NCI-H2227 treated with DMSO at 0.1 percent for 48 hours (cell line): ENCODE measurements around the gene ZEB1.
"Not testable (repeated sequence)": the region's sequence is repeated elsewhere in the genome, so short reads cannot be mapped to it uniquely, and the experiment has no call there.

Experiments
- DNase-seq: peaks from one replicate; lab custom pipeline; 2025; lab: John Stamatoyannopoulos, UW

The ZEB1 gene

GRCh38 chr10:31424473-31424872 lies 105.5 kb downstream of the ZEB1 start:
- DNase-seq: no peak

GRCh38 chr10:31426401-31426800 lies 107.4 kb downstream of the ZEB1 start:
- no peak for DNase-seq

GRCh38 chr10:31427334-31427733 lies 108.3 kb downstream of the ZEB1 start:
- not testable (repeated sequence) for DNase-seq

- DNase-seq: not testable (repeated sequence)
These were observed 109.5 kb downstream of the ZEB1 start for GRCh38 chr10:31428499-31428898.

GRCh38 chr10:31431021-31431420 lies 112.0 kb downstream of the ZEB1 start:
- no peak for DNase-seq

DNA sequence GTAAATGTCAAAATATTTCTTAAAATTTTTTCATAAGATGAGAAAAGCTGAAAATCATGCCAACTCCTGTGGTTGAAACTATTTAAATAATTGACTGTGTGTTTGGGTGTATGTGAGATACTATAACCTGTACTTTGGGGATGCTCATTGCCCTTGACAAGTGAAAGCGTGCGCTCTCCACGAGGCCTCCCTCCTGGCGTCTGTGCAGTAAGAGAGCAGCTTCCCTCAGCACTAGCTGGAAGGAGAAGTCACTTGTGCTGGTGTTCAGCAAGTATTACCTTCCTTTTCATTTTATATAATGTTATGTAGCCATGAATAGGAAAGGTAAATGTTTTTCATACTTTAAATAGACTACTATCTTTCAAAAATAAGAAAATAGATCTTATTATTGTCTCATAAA lies 118.9 kb downstream of the ZEB1 start:
- DNase-seq: no peak

DNA sequence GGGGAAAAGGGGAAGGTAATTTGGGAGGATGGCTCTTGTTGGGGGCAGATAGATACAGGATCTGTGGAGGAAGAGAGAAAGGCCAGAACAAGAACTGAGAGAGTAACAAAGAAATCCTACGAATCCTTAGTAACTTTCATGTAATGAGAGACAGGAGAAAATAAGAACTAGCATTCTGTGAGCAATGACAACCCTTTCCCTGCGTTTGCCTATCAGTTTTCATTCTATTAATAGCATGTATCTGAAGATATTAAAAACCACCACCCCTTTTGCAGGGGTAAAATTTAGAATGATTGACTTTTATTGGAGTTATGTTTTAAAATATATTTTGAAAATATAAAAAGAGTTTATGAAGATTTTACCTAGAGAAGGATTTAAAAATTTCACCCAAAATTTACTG lies 132.8 kb downstream of the ZEB1 start:
- no peak for DNase-seq

- no peak for DNase-seq
These were observed 137.5 kb downstream of the ZEB1 start for GRCh38 chr10:31456468-31456867.

DNA sequence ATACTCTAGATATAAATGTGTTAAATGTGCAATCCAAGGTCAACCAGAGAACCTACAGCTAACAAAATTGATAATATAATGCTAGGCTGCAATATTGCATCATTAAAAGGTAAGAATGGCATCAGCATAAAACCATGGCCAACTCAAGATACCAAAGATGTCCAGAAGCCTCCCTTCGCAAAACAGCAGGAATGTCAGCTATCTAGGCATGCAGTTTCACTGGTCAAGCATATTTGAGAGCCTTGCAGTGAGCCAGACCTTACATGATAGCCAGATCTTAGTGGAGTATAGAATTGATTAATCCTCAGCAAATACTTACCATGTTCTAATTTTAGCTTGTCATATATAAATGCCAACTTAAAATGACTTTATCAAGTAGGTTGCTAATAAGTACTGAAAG lies 138.8 kb downstream of the ZEB1 start:
- no peak for DNase-seq

GRCh38 chr10:31458974-31459373 lies 140.0 kb downstream of the ZEB1 start:
- DNase-seq: no peak

DNA sequence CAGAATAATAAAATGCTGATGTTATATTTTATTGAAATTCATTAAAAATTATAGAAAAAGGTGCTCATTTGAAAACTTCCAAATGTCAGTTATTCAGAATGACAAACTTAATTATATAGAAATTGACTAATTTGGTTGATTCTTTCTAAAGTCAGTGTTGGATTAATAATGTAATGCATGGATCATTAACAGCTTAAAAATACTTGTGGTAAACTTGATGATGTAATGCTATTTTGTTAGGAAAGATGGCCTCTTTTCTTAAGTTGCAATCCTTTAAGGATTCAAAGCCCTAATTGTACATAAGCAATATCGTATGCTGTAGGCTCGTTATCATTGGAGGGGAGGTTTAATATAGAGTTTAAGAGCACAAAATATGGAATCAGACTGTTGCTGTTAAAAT lies 141.2 kb downstream of the ZEB1 start:
- no peak for DNase-seq

DNA sequence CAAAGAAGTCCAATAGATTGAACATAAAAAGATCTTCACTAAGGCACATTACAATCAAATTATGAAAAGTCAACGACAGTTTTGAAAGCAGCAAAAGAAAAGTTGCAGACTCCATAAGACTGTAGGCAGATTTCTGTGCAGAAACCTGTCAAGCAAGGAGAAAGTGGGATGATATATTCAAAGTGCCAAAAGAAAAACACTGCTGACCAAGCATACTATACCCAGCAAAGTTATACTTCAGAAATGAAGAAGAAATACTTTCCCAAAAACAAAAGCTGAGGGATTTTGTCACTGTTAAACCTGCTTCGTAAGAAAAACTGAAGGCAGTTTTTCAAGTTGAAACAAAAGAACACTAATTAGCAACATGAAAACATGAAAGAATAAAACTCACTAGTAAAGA lies 145.5 kb downstream of the ZEB1 start:
- DNase-seq: no peak

- DNase-seq: no peak
These were observed 147.3 kb downstream of the ZEB1 start for GRCh38 chr10:31466313-31466712.

DNA sequence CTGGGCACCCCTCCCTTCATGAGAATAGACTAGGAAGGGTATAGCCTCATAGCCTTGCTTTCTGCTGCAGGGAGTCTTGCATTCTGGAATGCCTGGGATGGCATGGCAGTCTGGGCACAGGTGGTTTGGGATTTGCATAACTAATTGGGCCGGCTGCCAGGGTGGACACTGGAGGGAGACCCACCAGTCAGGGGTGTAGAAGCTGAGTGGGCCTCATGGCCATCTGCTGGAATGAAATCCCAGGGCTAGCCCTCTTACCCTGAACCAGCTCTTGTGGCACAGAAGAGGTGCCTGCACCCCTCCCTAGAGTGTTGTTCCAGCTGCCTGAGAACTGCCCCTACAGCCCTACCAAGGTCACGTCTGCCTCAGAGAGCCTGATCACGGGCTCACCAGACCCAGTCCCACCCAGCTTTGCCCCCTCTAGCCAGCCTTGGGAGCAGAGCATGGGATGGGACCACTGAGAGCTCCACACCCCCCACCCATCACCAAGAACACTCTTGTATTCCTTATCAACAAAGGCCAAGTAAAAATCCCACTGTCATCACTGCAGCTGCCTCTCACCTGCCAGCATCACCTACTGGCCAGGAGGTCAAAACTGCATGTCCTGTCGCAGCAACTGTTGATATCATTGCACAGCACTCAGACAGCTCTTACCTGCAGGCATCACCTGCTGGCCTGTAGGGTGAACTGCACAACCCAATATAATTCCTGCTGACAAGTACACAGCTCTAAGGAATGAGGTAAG lies 148.9 kb downstream of the ZEB1 start:
- no peak for DNase-seq

DNA sequence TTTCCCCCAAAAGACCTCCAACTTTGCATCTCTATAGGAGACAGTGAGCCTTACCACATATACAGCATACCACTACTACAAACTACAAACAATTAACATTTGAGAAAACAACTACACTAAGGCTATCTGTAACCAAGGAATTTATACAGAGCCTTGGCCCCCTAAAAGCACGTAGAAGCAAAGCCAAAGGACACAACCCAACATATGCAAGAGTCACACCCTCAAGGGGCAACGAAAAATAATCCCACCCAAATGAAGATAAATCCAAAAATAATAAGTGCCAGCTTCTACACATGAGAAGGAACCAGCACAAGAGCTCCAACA lies 149.5 kb downstream of the ZEB1 start:
- no peak for DNase-seq

GRCh38 chr10:31475519-31475918 lies 156.5 kb downstream of the ZEB1 start:
- no peak for DNase-seq

DNA sequence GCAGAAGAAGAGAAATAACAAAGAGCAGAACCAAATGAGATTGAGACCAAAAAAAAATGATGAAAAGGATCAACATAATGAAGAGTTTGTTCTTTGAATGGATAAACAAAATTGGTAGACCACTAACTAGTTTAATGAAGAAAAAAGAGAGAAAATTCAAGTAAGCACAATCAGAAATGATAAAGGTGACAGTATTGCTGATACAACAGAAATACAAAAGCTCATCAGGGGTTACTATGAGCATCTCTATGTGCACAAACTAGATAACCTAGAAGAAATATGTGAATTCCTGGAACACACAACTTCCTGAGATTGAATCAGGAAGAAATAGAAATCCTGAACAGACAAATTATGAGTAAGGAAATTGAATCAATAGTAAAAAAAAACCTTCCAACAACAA lies 157.1 kb downstream of the ZEB1 start:
- no peak for DNase-seq

DNA sequence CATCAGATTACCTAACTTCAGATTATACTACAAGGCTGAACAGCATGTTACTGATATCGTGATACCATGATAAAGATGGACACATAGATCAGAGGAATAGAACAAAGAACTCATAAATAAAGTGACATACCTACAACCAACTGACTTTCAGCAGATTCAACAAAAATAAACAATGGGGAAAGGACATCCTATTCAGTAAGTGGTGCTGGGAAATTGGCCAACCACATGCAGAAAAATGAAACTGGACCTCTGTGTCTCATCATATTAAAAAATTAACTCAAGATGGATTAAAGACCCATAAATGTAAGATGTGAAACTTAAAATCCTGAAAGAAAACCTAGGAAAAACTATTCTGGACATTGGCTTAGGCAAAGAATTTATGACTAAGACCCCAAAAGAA lies 158.6 kb downstream of the ZEB1 start:
- DNase-seq: no peak

DNA sequence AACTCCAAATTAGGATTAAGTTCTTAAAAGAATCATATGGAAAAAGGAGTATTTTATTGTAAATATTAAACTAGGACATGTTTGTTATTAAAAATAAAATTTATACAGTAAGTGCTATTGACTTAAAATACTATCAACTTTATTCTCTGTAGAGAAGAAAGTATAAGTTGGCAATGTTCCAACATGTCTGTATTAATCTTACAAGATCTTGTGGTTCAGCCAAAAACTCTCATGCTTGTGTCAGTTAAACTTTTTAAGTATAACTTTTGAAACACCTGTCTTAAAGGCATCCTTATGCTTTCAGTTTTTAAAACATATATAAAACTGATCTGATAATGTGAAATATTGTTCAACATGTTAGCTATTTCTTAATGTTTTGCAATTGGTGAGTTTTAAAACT lies 160.7 kb downstream of the ZEB1 start:
- DNase-seq: no peak

- DNase-seq: no peak
These were observed 164.5 kb downstream of the ZEB1 start for GRCh38 chr10:31483546-31483945.

DNA sequence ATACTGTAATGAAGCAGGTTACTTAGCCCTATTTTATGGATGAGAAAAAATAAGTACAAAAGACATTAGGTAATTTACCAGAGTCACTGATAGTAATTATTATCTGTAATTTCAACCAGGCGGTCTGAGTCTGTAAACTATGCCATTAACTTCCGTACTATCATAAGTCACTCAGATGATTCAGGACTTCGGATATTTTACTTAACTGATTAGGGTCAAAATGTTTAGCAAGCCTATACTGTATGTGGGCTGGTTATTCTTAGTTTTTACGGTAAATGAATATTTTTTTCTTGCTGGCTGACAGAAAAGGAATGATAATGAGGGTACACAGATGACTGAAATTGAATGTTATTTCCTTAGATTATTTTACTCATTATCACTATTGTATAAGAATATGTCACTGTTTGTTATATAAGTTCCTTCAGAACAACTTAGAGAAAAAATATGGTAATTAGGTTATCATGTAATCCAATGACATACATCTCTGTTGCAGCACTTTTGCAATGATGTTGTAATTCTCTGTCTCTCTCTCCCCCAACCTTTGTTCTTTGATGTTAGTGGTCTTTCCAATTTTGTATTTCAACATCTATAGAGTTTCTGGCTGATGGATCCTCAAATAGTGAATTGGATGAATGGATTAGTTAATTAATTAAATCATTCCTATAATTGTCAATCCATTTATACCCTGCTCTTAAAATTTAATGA lies 165.6 kb downstream of the ZEB1 start:
- no peak for DNase-seq

GRCh38 chr10:31490858-31491504 lies 172.0 kb downstream of the ZEB1 start:
- DNase-seq: no peak

DNA sequence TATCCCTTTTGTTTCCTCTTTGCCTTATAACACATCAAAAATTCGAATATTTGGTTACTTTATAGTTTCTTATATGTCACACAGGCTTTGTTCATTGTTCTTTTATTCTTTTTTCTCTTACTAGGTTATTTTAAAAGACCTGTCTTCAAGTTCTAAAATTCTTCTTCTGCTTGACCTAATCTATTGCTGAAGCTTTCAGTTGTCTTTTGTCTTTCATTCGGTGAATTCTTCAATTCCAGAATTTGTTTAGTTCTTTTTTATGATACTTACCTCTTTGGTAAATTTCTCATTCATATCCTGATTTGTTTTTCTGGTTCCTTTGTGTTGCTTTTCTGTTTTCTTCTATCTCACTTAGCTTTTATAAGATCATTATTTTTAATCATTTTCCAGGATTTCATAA lies 188.4 kb downstream of the ZEB1 start:
- no peak for DNase-seq
